Tibial artery (tissue), 4 donors: ENCODE measurements around the gene TARS3.

Experiments
- DNase-seq, 2 donors: peaks; one replicate each; pipeline ENCODE4 v3.0.0-alpha.2; 2019
- H3K27ac ChIP-seq, 2 donors: fragments of 200-600 bp; sonication (generic) in 1 of 2; 1 replicate in 1 of 2; 2 replicates in 1 of 2; pipeline ENCODE4 v1.5.1; 2018 to 2019; ENCODE audit warnings: mild to moderate bottlenecking in 1 of 2
- H3K27me3 ChIP-seq, 2 donors: fragments of 200-600 bp; sonication (generic) in 1 of 2; one replicate each; pipeline versions ENCODE4 v1.5.1 to v1.6.0; 2016 to 2019
- H3K36me3 ChIP-seq, 3 donors: fragments of 200-600 bp; sonication (generic) in 2 of 3; one replicate each; pipeline ENCODE4 v1.5.1; 2016 to 2019; ENCODE audit warnings: mild to moderate bottlenecking in 2 of 3
- H3K4me1 ChIP-seq, 4 donors: fragments of 200-600 bp; sonication (generic) in 2 of 4; 1 replicate in 3 of 4; 2 replicates in 1 of 4; pipeline ENCODE4 v1.5.1; 2016 to 2019
- H3K4me3 ChIP-seq, 2 donors: fragments of 200-600 bp; sonication (generic) in 1 of 2; 1 replicate in 1 of 2; 2 replicates in 1 of 2; pipeline ENCODE4 v1.5.1; 2018 to 2019; ENCODE audit warnings: mild to moderate bottlenecking in 2 of 2
- H3K9me3 ChIP-seq, 3 donors: fragments of 200-600 bp; sonication (generic) in 1 of 3; one replicate each; pipeline ENCODE4 v1.5.1; 2016 to 2019
- intact Hi-C: fragments of 100-400 bp; cut with DNase I; formaldehyde crosslinking; loops from one replicate; pipeline ENCODE4 v1.15.0; 2023; ENCODE audit warnings: low total_unique reads
- TF ChIP-seq, protein P1 (sequence below), 2 experiments: fragments of 200-600 bp in 1 of 2; fragments of 450-650 bp in 1 of 2; IDR thresholded peaks; one replicate each; pipeline ENCODE4 v1.5.1; 2017 to 2019; ENCODE audit warnings: antibody characterized with exemption in 2 of 2, mild to moderate bottlenecking in 1 of 2, moderate library complexity in 1 of 2

The TARS3 gene

DNA sequence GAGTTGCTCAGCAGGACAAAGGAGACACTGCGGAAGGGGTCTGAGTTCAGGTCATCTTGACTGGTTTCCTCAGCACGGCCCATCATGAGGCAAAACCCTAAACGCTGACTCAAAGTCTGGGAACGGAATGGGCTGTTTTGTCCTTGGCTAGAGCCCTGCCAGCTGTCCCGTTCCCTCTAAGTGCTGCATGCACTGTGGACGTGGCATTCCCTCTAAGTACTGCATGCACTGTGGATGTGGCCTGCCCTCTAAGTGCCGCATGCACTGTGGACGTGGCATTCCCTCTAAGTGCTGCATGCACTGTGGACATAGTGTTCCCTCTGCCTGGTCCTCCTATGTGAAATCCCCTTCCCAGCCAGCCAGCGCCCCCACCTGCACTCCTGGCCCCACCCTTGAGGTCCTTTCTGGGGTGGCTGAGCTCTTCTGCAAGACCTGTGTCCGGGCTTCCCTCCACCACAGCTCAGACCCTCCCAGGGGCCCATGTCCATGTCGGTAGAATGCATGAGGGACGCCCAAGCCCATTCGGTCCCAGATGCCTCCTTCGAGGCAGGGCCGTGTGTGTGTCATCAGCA lies 108.8 kb downstream of the TARS3 start:
- Histone ChIP-seq H3K27ac (peak overlapping the region; percentile 26 to 55), H3K4me3 (peak overlapping the region in 1 of 2 donors; percentile 22), H3K36me3 (peaks cover 0 to 5% (median 2%) of the 10 kb centered on the region in 3 donors), H3K4me1 (peaks cover 4 to 43% (median 26%) of the 10 kb centered on the region in 4 donors), H3K9me3 (no peaks in the 10 kb centered on the region), H3K27me3 (no peaks in the 10 kb centered on the region)
- DNase-seq: peak in 1 of 2 donors; percentile 77
- intact Hi-C loops: no loop called here
- TF ChIP-seq, protein P1, sequence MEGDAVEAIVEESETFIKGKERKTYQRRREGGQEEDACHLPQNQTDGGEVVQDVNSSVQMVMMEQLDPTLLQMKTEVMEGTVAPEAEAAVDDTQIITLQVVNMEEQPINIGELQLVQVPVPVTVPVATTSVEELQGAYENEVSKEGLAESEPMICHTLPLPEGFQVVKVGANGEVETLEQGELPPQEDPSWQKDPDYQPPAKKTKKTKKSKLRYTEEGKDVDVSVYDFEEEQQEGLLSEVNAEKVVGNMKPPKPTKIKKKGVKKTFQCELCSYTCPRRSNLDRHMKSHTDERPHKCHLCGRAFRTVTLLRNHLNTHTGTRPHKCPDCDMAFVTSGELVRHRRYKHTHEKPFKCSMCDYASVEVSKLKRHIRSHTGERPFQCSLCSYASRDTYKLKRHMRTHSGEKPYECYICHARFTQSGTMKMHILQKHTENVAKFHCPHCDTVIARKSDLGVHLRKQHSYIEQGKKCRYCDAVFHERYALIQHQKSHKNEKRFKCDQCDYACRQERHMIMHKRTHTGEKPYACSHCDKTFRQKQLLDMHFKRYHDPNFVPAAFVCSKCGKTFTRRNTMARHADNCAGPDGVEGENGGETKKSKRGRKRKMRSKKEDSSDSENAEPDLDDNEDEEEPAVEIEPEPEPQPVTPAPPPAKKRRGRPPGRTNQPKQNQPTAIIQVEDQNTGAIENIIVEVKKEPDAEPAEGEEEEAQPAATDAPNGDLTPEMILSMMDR (IDR thresholded peaks at IDR 0.05): no peak

DNA sequence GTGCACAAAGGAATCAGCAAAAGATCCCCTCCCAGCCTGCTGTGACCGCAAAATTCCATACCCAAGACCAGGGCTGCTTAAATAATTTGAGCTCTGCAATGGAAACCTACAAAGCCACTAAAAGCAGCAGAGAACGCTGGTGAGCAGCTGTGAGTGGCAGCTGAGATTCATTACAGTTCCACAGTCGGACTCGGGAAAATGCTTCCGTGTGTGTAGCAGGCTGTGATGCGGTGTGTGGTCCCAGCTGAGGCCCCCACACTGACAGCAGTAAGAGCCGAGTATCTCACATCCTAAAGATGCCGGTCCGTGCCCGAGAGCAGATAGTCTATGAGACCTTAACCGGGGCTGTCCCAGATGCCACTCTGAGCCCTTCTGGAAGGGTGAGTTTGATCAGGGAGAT lies 109.5 kb downstream of the TARS3 start:
- Histone ChIP-seq H3K27me3 (no peaks in the 10 kb centered on the region), H3K4me3 (no peak overlapping the region), H3K9me3 (no peaks in the 10 kb centered on the region), H3K36me3 (peaks cover 0 to 5% (median 0%) of the 10 kb centered on the region in 3 donors), H3K4me1 (peaks cover 4 to 43% (median 26%) of the 10 kb centered on the region in 4 donors), H3K27ac (peak overlapping the region in 1 of 2 donors; percentile 55)
- TF ChIP-seq, protein P1 (IDR thresholded peaks at IDR 0.05): no peak
- no peak for DNase-seq
- intact Hi-C loops: no loop called here

DNA sequence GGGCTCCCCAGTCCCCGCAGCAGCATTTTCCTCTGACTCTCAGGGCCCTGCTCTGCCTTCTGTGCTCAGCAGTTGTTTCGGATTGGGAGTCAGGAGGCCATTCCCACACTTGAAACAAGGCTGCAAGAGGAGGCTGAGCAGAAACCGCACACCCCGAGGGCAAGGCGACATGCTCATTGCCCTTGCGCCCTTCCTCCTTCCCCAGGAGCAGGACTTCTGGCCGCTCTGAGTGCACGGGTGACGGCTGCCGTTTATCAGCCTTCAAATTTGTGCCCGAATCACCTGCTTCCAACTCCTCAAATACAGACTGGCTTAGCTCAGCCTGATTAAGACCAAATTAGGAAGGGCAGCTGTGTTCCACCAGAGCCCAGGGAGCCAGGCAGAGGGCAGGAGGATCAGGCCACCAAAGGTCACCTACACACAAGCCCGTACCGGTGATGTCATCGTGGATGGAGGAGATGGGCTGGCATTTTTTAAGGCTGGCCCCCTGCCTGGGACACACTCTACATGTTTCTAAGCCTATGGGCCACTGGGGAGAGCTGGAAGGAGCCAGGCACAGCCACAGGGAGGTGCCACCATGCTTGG lies 110.2 kb downstream of the TARS3 start:
- intact Hi-C loops: no loop called here
- peak overlapping the region; percentile 31 to 55 for H3K27ac ChIP-seq

DNA sequence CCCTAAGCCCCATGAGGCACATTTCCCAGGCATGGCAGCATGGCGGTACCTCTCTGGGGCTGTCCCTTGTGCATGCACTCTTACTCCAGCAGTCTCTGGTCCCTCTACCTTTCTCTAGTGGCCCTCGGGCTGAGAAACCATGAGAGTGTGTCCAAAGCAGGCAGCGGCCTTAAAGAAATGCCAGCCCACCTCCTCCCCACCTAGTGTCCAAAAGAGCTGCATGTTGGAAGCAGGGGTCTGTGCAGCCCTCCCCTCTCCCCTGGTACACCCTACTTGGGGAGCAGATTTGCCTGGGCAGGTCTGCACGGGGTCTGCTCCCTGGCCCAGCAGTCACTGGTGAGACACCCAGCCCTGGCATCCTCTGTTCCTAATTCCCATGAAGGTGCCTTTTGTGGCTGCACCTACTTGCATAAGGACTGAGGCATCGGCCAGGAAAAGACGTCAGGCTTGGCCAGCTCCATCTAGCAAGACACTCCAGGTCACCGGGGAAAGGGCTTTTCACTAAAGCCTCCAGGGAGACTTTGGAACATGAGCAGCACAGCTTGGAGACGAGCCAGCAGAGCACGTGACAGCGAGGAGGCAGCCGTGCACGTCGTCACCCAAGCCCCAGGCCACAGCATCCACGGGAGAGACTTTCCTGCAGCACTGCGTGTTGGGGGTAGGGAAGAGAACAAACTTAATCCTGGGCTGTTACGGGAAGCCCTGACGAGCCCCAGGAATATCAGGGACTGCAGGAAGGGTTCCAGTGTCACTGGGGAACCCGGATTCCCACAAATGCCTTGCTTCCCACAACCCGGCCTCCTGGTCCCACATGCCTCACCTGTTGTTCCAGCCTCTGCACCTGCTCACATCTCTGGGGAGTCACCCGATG lies 110.9 kb downstream of the TARS3 start:
- TF ChIP-seq, protein P1 (IDR thresholded peaks at IDR 0.05): no peak
- Histone ChIP-seq H3K27me3 (no peaks in the 10 kb centered on the region), H3K4me3 (no peak overlapping the region), H3K27ac (peak overlapping the region; percentile 31 to 55), H3K36me3 (no peaks in the 10 kb centered on the region), H3K4me1 (peaks cover 4 to 43% (median 26%) of the 10 kb centered on the region in 4 donors), H3K9me3 (no peaks in the 10 kb centered on the region)
- intact Hi-C loops: no loop called here
- DNase-seq: peak; percentile 56 to 89

More for the DNA sequence above, 110.2 kb downstream of the TARS3 start:
- H3K9me3 ChIP-seq: no peaks in the 10 kb centered on the region
- H3K4me1 ChIP-seq: peaks cover 4 to 43% (median 26%) of the 10 kb centered on the region in 4 donors
- TF ChIP-seq, protein P1 (IDR thresholded peaks at IDR 0.05): no peak
- no peak for DNase-seq
- peaks cover 0 to 5% (median 0%) of the 10 kb centered on the region in 3 donors for H3K36me3 ChIP-seq
- H3K27me3 ChIP-seq: no peaks in the 10 kb centered on the region
- H3K4me3 ChIP-seq: no peak overlapping the region

DNA sequence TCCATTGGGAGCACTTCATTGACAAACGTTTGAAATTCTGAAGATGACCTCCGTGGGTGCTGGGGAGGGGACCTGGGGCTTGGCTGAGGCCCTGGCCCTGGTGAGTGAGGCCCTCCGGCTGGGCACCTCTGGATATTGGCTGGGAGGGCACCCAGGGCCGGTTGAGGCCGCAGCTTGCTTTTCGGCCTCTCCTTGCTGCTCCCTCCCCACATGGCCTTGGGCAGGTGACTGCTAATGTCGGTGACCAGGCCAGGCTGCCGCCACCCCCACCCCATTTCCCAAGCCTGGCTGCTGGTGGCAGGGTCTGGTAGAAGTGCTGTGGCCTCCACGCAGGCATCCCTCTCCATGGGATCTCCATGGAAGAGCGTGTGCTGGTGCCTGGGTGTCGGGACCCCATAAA lies 111.6 kb downstream of the TARS3 start:
- H3K4me3 ChIP-seq: no peak overlapping the region
- H3K4me1 ChIP-seq: peaks cover 4 to 43% (median 26%) of the 10 kb centered on the region in 4 donors
- H3K36me3 ChIP-seq: no peaks in the 10 kb centered on the region
- H3K27ac ChIP-seq: no peak overlapping the region
- no peaks in the 10 kb centered on the region for H3K9me3 ChIP-seq
- no peak for DNase-seq
- no peaks in the 10 kb centered on the region for H3K27me3 ChIP-seq
- intact Hi-C loops: no loop called here
- TF ChIP-seq, protein P1 (IDR thresholded peaks at IDR 0.05): no peak
